CD14-positive monocyte (primary cell): ENCODE measurements around the gene CNTNAP5. TPM values are rescaled to one million over a fixed set of nuclear protein-coding genes. Genes with fewer than 3 reads are reported as not detected.

Source experiments
- DNase-seq, 3 donors: peaks; one replicate each; pipeline ENCODE4 v3.0.0-alpha.2; 2011 to 2022
- H2AFZ ChIP-seq: 2 replicates; pipeline ENCODE4 v1.6.0; 2012; ENCODE audit warnings: mild to moderate bottlenecking, low read depth, low read length, inconsistent platforms; ENCODE audit not compliant: insufficient read depth, poor library complexity, severe bottlenecking
- H3K27ac ChIP-seq, 2 donors: 1 replicate in 1 of 2; 2 replicates in 1 of 2; pipeline ENCODE4 v1.5.1; 2012 to 2013; ENCODE audit warnings: low read length in 2 of 2, control low read depth in 1 of 2, inconsistent platforms in 1 of 2, low read depth in 1 of 2, mild to moderate bottlenecking in 1 of 2
- H3K27me3 ChIP-seq, 2 donors: one replicate each; pipeline versions ENCODE4 v1.6.0 to v1.6.1; 2011 to 2013; ENCODE audit warnings: low read length in 2 of 2; ENCODE audit not compliant: control insufficient read depth in 2 of 2, insufficient read depth in 2 of 2
- H3K36me3 ChIP-seq, 2 donors: replicated peaks in 1 of 2; 1 replicate in 1 of 2; 2 replicates in 1 of 2; pipeline versions ENCODE4 v1.5.1 to v1.6.1; 2012 to 2013; ENCODE audit warnings: low read length in 2 of 2, control low read depth in 1 of 2, inconsistent platforms in 1 of 2, mild to moderate bottlenecking in 1 of 2; ENCODE audit not compliant: insufficient read depth in 2 of 2, control insufficient read depth in 1 of 2
- H3K4me1 ChIP-seq, 2 donors: 1 replicate in 1 of 2; 2 replicates in 1 of 2; pipeline versions ENCODE4 v1.5.1 to v1.6.1; 2012 to 2013; ENCODE audit warnings: low read length in 2 of 2, control low read depth in 1 of 2, inconsistent platforms in 1 of 2, mild to moderate bottlenecking in 1 of 2, moderate library complexity in 1 of 2; ENCODE audit not compliant: insufficient read depth in 2 of 2, control insufficient read depth in 1 of 2
- H3K4me2 ChIP-seq: replicated peaks from 2 replicates; pipeline ENCODE3; 2012; ENCODE audit warnings: low read length, moderate library complexity, mild to moderate bottlenecking; ENCODE audit not compliant: poor library complexity, severe bottlenecking; ENCODE audit errors: extremely low read depth
- H3K4me3 ChIP-seq, 3 experiments: fragments of 200-600 bp in 1 of 3; sonication (generic) in 1 of 3; replicated peaks in 1 of 3; 1 replicate in 2 of 3; 2 replicates in 1 of 3; pipeline ENCODE4 v1.5.1; 2011 to 2013; ENCODE audit warnings: low read length in 3 of 3, mild to moderate bottlenecking in 3 of 3, control low read depth in 2 of 3, low read depth in 2 of 3, inconsistent platforms in 1 of 3, moderate library complexity in 1 of 3
- H3K79me2 ChIP-seq: 2 replicates; pipeline ENCODE4 v1.6.0; 2012; ENCODE audit warnings: mild to moderate bottlenecking, control low read depth, inconsistent platforms, low read length, moderate library complexity; ENCODE audit not compliant: insufficient read depth
- H3K9ac ChIP-seq: 2 replicates; pipeline ENCODE4 v1.6.0; 2017; ENCODE audit warnings: low read length, mild to moderate bottlenecking; ENCODE audit not compliant: insufficient read depth, poor library complexity, severe bottlenecking
- H3K9me3 ChIP-seq, 2 donors: replicated peaks in 1 of 2; 1 replicate in 1 of 2; 2 replicates in 1 of 2; pipeline versions ENCODE4 v1.5.1 to v1.6.1; 2012 to 2013; ENCODE audit warnings: low read length in 2 of 2, control low read depth in 1 of 2; ENCODE audit not compliant: control insufficient read depth in 1 of 2, insufficient read depth in 1 of 2
- H4K20me1 ChIP-seq: 2 replicates; pipeline ENCODE4 v1.6.0; 2012; ENCODE audit warnings: mild to moderate bottlenecking, low read length, control low read depth, moderate library complexity; ENCODE audit not compliant: insufficient read depth
- H3K27ac Mint-ChIP-seq, 7 donors: one replicate each; pipeline ENCODE4 v1.8.0; 2020; ENCODE audit warnings: mild to moderate bottlenecking in 7 of 7, mixed read lengths in 7 of 7, moderate library complexity in 6 of 7, inconsistent platforms in 2 of 7
- H3K27me3 Mint-ChIP-seq, 3 donors: one replicate each; pipeline ENCODE4 v1.8.0; 2021 to 2022; ENCODE audit warnings: low read depth in 3 of 3, mild to moderate bottlenecking in 3 of 3, mixed read lengths in 3 of 3, moderate library complexity in 3 of 3, inconsistent platforms in 1 of 3
- H3K36me3 Mint-ChIP-seq, 2 donors: one replicate each; pipeline ENCODE4 v1.8.0; 2020; ENCODE audit warnings: mixed read lengths in 2 of 2, inconsistent platforms in 1 of 2, mild to moderate bottlenecking in 1 of 2
- H3K4me1 Mint-ChIP-seq: one replicate; pipeline ENCODE4 v1.8.0; 2020; ENCODE audit warnings: mild to moderate bottlenecking, mixed read lengths
- H3K4me3 Mint-ChIP-seq, 2 donors: one replicate each; pipeline ENCODE4 v1.8.0; 2020; ENCODE audit warnings: mild to moderate bottlenecking in 2 of 2, mixed read lengths in 2 of 2, moderate library complexity in 1 of 2
- H3K9me3 Mint-ChIP-seq, 7 donors: one replicate each; pipeline ENCODE4 v1.8.0; 2020 to 2022; ENCODE audit warnings: mixed read lengths in 7 of 7, mild to moderate bottlenecking in 6 of 7, moderate library complexity in 6 of 7, inconsistent platforms in 2 of 7
- WGBS: methylation state at CpG from one replicate; pipeline ENCODE4 v1.1.5; 2013; ENCODE audit warnings: missing lambda C conversion rate; ENCODE audit not compliant: insufficient coverage; 5-methylcytosine and 5-hydroxymethylcytosine counted together
- intact Hi-C, 2 donors: fragments of 100-400 bp; cut with micrococcal nuclease; formaldehyde crosslinking; loops; one replicate each; pipeline versions ENCODE4 v1.15.0 to v1.15.1; 2023
- polyA plus RNA-seq, 3 donors: library from polyadenylated mRNA; depleted of rRNA in 1 of 3; unstranded in 2 of 3; stranded (reverse) in 1 of 3; fragments of 300-500 nt in 2 of 3; fragments of >200 nt in 1 of 3; fragmentation: Illumina TruSeq in 2 of 3; gene quantifications; 1 replicate in 2 of 3; 2 replicates in 1 of 3; pipeline ENCODE4 v1.2.3, GENCODE V29; 2012 to 2021
- TF ChIP-seq, protein P1 (sequence below): fragments of 200-600 bp; IDR thresholded peaks from one replicate; pipeline ENCODE4 v1.8.0; 2022; ENCODE audit warnings: antibody characterized with exemption, mild to moderate bottlenecking

CNTNAP5 gene
- polyA plus RNA-seq, 3 donors: not detected

DNA sequence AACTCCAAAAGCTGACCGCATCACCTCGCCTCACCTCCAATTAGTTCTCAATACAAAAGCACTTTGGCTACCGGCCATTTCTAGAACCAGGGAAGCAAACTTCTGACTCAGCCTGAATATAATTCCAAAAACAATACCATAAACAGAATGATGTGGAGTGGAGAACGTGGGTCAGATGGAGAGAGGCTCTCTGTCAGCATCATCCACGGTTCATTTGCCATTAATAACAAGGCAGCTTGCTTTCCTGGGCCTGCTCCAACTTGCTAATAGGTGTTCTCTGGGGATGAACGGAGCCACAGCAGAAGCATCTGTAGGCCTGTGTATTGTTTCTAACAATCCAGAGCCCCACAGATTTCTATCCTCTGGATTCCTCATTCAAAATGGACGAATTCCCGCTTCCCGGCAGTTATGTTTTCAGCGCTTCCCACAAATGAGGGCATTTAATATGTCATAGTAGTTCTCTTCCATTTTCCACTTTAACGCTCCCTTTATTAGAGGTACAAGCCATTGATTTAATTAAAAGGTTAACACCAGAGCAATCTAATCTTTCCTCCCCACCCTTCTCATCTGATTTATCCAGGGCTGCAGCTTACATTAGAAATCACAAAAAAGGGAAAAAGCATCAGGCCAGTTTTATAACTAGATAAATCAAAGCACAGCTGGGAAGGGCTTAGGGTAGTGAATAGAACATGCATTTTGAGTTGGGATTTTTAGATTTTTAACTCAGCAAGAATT is 23.2 kb upstream of the CNTNAP5 start:
- intact Hi-C loops: no loop called here
- DNase-seq: no peak
- Mint-ChIP-seq H3K27me3 (no peaks in the 10 kb centered on the region), H3K36me3 (no peaks in the 10 kb centered on the region), H3K4me3 (peak overlapping the region in 1 of 2 donors; percentile 18), H3K9me3 (peaks cover 0 to 3% (median 2%) of the 10 kb centered on the region in 7 donors), H3K27ac (no peak overlapping the region), H3K4me1 (no peaks in the 10 kb centered on the region)
- no peaks in the 10 kb centered on the region for H3K36me3 ChIP-seq
- H2AFZ ChIP-seq: no peak overlapping the region
- H3K27me3 ChIP-seq: no peaks in the 10 kb centered on the region
- peaks cover 0 to 3% of the 10 kb centered on the region in 2 donors for H3K9me3 ChIP-seq
- H3K4me1 ChIP-seq: no peaks in the 10 kb centered on the region
- WGBS: 100% methylated on average over 3 of the region's 11 CpGs
- no peak overlapping the region for H3K4me3 ChIP-seq
- no peaks in the 10 kb centered on the region for H3K79me2 ChIP-seq
- no peak overlapping the region for H3K27ac ChIP-seq
- no peaks in the 10 kb centered on the region for H4K20me1 ChIP-seq
- H3K9ac ChIP-seq: no peak overlapping the region
- TF ChIP-seq, protein P1, sequence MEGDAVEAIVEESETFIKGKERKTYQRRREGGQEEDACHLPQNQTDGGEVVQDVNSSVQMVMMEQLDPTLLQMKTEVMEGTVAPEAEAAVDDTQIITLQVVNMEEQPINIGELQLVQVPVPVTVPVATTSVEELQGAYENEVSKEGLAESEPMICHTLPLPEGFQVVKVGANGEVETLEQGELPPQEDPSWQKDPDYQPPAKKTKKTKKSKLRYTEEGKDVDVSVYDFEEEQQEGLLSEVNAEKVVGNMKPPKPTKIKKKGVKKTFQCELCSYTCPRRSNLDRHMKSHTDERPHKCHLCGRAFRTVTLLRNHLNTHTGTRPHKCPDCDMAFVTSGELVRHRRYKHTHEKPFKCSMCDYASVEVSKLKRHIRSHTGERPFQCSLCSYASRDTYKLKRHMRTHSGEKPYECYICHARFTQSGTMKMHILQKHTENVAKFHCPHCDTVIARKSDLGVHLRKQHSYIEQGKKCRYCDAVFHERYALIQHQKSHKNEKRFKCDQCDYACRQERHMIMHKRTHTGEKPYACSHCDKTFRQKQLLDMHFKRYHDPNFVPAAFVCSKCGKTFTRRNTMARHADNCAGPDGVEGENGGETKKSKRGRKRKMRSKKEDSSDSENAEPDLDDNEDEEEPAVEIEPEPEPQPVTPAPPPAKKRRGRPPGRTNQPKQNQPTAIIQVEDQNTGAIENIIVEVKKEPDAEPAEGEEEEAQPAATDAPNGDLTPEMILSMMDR: no peak
- H3K4me2 ChIP-seq: no peak overlapping the region

DNA sequence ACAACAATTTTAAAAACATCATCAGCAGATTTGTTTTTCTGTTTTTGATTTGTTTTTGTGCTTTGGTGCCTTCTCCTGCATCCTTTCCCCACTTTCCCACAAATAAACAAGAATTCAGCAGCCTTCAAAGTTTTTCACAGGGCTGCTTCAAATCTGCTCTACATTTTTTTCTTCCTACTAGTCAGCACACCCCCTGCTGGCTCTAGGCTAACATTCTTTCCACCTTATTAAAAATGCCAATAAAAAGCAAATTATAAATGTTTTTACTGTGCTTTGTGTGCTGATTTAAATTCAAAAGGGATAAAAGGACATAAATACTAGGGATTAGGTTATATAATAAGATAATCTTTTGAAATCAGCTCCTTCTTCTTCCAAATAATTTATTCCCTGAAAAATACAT is 6.2 kb upstream of the CNTNAP5 start:
- H3K9me3 Mint-ChIP-seq: peaks cover 0 to 2% (median 0%) of the 10 kb centered on the region in 7 donors
- TF ChIP-seq, protein P1: no peak
- H3K4me3 ChIP-seq: no peak overlapping the region
- no peak overlapping the region for H2AFZ ChIP-seq
- no peaks in the 10 kb centered on the region for H3K4me1 ChIP-seq
- intact Hi-C loops: no loop called here
- H3K27me3 ChIP-seq: peaks cover 2 to 6% of the 10 kb centered on the region in 2 donors
- no peaks in the 10 kb centered on the region for H3K36me3 Mint-ChIP-seq
- no peaks in the 10 kb centered on the region for H3K4me1 Mint-ChIP-seq
- no peak for DNase-seq
- no peak overlapping the region for H3K27ac Mint-ChIP-seq
- peaks cover 0 to 2% of the 10 kb centered on the region in 2 donors for H3K9me3 ChIP-seq
- H3K36me3 ChIP-seq: no peaks in the 10 kb centered on the region
- H3K79me2 ChIP-seq: no peaks in the 10 kb centered on the region
- no peaks in the 10 kb centered on the region for H4K20me1 ChIP-seq
- no peak overlapping the region for H3K27ac ChIP-seq
- peaks cover 5 to 8% (median 7%) of the 10 kb centered on the region in 3 donors for H3K27me3 Mint-ChIP-seq
- no peak overlapping the region for H3K9ac ChIP-seq
- no peak overlapping the region for H3K4me3 Mint-ChIP-seq
- no peak overlapping the region for H3K4me2 ChIP-seq
